CD4-positive, alpha-beta T cell (primary cell): Measurements from ENCODE around the gene SGCE. TPM values are rescaled to one million over a fixed set of nuclear protein-coding genes. Genes with fewer than 3 reads are reported as not detected.

Experiments used
- ATAC-seq: fragments of 200-7000 bp; cut with Tn5 transposase; one replicate; pipeline ENCODE4 v1.10.0; 2022; ENCODE audit warnings: mild to moderate bottlenecking; ENCODE audit not compliant: poor library complexity
- CTCF ChIA-PET: fragments of 350-600 bp; sonication (Branson Sonifier 250); formaldehyde crosslinking; loops from one replicate; lab custom pipeline; 2021; ENCODE audit warnings: antibody characterized with exemption, inconsistent platforms; lab: Charles Lee
- POLR2A ChIA-PET: fragments of 350-600 bp; sonication (Branson Sonifier 250); formaldehyde crosslinking; loops from one replicate; lab custom pipeline; 2021; ENCODE audit warnings: antibody characterized with exemption, inconsistent platforms; lab: Charles Lee
- DNase-seq, 14 experiments: peaks; one replicate each; pipeline ENCODE4 v3.0.0-alpha.2; 2013 to 2020; ENCODE audit warnings: mixed read lengths in 2 of 14
- H3K27ac ChIP-seq, 2 donors: one replicate each; pipeline versions ENCODE4 v1.5.1 to v1.7.0; 2013; ENCODE audit warnings: low read length in 2 of 2, low read depth in 1 of 2, mild to moderate bottlenecking in 1 of 2
- H3K27me3 ChIP-seq, 2 experiments: 1 replicate in 1 of 2; 2 replicates in 1 of 2; pipeline versions ENCODE4 v1.6.1 to v1.7.0; 2013; ENCODE audit warnings: low read length in 2 of 2, control low read depth in 1 of 2, mild to moderate bottlenecking in 1 of 2, moderate library complexity in 1 of 2; ENCODE audit not compliant: insufficient read depth in 2 of 2, control insufficient read depth in 1 of 2
- H3K36me3 ChIP-seq: one replicate; pipeline ENCODE4 v1.6.1; 2013; ENCODE audit warnings: low read length, control low read depth; ENCODE audit not compliant: insufficient read depth
- H3K4me1 ChIP-seq: one replicate; pipeline ENCODE4 v1.6.1; 2013; ENCODE audit warnings: low read length, control low read depth; ENCODE audit not compliant: insufficient read depth
- H3K4me3 ChIP-seq: one replicate; pipeline ENCODE4 v1.5.1; 2013; ENCODE audit warnings: mild to moderate bottlenecking, low read length, moderate library complexity
- H3K9me3 ChIP-seq, 2 experiments: 1 replicate in 1 of 2; 2 replicates in 1 of 2; pipeline versions ENCODE4 v1.6.1 to v1.7.0; 2013; ENCODE audit warnings: low read length in 2 of 2, mild to moderate bottlenecking in 2 of 2, control low read depth in 1 of 2, moderate library complexity in 1 of 2; ENCODE audit not compliant: control insufficient read depth in 1 of 2, insufficient read depth in 1 of 2
- H3K27ac Mint-ChIP-seq: one replicate; pipeline ENCODE4 v1.8.0; 2020; ENCODE audit warnings: mixed read lengths
- H3K27me3 Mint-ChIP-seq: one replicate; pipeline ENCODE4 v1.8.0; 2021; ENCODE audit warnings: mixed read lengths
- H3K36me3 Mint-ChIP-seq: one replicate; pipeline ENCODE4 v1.8.0; 2021; ENCODE audit warnings: low read depth, mixed read lengths
- H3K4me1 Mint-ChIP-seq: one replicate; pipeline ENCODE4 v1.8.0; 2021; ENCODE audit warnings: low read depth, mixed read lengths
- H3K4me3 Mint-ChIP-seq: one replicate; pipeline ENCODE4 v1.8.0; 2020; ENCODE audit warnings: mild to moderate bottlenecking, mixed read lengths
- H3K9me3 Mint-ChIP-seq: one replicate; pipeline ENCODE4 v1.8.0; 2020; ENCODE audit warnings: mixed read lengths
- intact Hi-C, 2 experiments: fragments of 100-400 bp; cut with DNase I in 1 of 2; cut with micrococcal nuclease in 1 of 2; formaldehyde crosslinking; loops; one replicate each; pipeline versions ENCODE4 v1.15.1 to v1.9.0; 2023 to 2025; cut with DNase I, micrococcal nuclease
- total RNA-seq, 174 experiments: library from RNA in 2 of 174; stranded (reverse) in 2 of 174; gene quantifications; one replicate each; pipeline ENCODE4 v1.2.3 and lab custom pipeline; 2021 to 2026
- TF ChIP-seq, protein P1 (sequence below): fragments of 200-600 bp; IDR thresholded peaks from one replicate; pipeline ENCODE4 v1.8.0; 2022; ENCODE audit warnings: antibody characterized with exemption, mild to moderate bottlenecking

The SGCE gene
- total RNA-seq, 2 experiments from 2014 or later, result 0.31 TPM; not detected in 1

DNA sequence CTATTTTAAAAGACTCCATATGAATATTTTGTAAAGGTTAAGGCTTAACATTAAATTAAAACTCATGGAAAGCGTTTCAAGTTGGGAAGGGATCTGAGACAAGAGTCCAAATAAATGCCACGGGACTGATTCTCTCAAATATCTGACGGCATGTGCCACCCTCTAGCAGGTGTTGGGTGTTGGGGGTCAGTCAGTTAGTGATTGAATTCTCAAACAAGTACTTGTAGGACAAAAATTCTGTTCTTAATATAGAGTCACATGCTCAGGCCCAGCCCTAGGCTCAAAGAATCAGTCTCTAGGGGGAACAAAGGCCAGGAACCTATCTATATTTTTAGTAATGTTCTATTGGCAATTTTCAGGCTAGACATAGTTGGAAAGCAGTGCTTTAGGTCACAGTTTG lies 39.1 kb downstream of the SGCE start:
- no peak for ATAC-seq
- TF ChIP-seq, protein P1, sequence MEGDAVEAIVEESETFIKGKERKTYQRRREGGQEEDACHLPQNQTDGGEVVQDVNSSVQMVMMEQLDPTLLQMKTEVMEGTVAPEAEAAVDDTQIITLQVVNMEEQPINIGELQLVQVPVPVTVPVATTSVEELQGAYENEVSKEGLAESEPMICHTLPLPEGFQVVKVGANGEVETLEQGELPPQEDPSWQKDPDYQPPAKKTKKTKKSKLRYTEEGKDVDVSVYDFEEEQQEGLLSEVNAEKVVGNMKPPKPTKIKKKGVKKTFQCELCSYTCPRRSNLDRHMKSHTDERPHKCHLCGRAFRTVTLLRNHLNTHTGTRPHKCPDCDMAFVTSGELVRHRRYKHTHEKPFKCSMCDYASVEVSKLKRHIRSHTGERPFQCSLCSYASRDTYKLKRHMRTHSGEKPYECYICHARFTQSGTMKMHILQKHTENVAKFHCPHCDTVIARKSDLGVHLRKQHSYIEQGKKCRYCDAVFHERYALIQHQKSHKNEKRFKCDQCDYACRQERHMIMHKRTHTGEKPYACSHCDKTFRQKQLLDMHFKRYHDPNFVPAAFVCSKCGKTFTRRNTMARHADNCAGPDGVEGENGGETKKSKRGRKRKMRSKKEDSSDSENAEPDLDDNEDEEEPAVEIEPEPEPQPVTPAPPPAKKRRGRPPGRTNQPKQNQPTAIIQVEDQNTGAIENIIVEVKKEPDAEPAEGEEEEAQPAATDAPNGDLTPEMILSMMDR, result no peak
- Mint-ChIP-seq H3K36me3 (no peaks in the 10 kb centered on the region), H3K4me3 (no peak overlapping the region), H3K27me3 (peaks cover 6% of the 10 kb centered on the region), H3K4me1 (no peaks in the 10 kb centered on the region), H3K9me3 (no peaks in the 10 kb centered on the region), H3K27ac (no peak overlapping the region)
- no peak overlapping the region for H3K27ac ChIP-seq
- H3K27me3 ChIP-seq, result no peaks in the 10 kb centered on the region
- intact Hi-C loops, result no loop called here
- ChIA-PET POLR2A (no interaction called here), CTCF (no interaction called here)
- H3K9me3 ChIP-seq, result no peaks in the 10 kb centered on the region
- H3K4me1 ChIP-seq, result peaks cover 4% of the 10 kb centered on the region
- no peak for DNase-seq
- H3K4me3 ChIP-seq, result no peak overlapping the region
- no peaks in the 10 kb centered on the region for H3K36me3 ChIP-seq

DNA sequence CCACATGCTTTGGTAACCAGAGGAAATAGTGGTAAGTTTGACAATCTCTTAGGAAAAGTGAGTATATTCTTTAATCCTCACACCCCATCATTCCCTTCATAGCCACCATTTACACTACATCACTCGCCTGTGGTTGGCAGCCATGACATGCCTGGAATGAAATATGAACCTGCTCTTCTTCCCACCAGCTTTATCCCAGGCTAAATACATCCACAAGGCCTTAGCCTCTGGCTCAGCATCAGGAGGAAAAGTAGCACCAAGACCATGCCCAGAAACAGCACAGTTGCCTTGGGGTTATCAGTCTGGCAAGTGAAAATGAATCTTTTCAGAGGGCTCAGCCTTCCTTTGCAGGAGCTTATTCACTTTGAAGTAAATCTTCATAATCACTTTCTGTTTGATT lies 40.3 kb downstream of the SGCE start:
- Histone ChIP-seq H3K27ac (no peak overlapping the region), H3K27me3 (no peaks in the 10 kb centered on the region), H3K9me3 (no peaks in the 10 kb centered on the region), H3K4me1 (peaks cover 2% of the 10 kb centered on the region), H3K4me3 (no peak overlapping the region), H3K36me3 (no peaks in the 10 kb centered on the region)
- Mint-ChIP-seq H3K4me3 (no peak overlapping the region), H3K9me3 (no peaks in the 10 kb centered on the region), H3K27ac (no peak overlapping the region), H3K36me3 (no peaks in the 10 kb centered on the region), H3K4me1 (no peaks in the 10 kb centered on the region), H3K27me3 (peaks cover 6% of the 10 kb centered on the region)
- ChIA-PET CTCF (interaction anchor here (1.0 kb wide), 1 partner anchor 11 kb away, joined by 3 read pairs; no protein-coding TSS in a partner anchor), POLR2A (no interaction called here)
- TF ChIP-seq, protein P1, result no peak
- DNase-seq (no peak), ATAC-seq (no peak)
- intact Hi-C loops, result no loop called here

DNA sequence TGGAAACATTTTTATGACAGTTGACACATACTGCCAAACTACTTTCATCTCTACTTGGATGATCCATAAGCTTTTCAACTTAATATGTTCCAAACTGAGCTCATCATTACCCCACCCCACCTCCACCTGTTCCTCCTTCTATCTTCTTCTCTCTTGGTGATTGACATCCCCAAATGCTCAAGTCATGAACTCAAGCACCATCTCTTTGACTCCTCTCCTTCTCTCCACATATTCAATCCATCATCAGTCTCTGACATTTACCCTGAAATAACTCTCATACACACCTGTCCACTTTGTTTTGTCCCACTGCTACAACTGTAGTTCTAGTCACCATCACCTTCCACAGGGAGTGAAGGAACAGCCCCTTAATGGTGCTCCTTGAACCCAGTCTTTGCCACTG lies 43.3 kb downstream of the SGCE start:
- H3K36me3 Mint-ChIP-seq, result no peaks in the 10 kb centered on the region
- H3K4me3 ChIP-seq, result no peak overlapping the region
- H3K27me3 ChIP-seq, result no peaks in the 10 kb centered on the region
- ChIA-PET POLR2A (no interaction called here), CTCF (no interaction called here)
- TF ChIP-seq, protein P1, result no peak
- H3K4me3 Mint-ChIP-seq, result no peak overlapping the region
- no peaks in the 10 kb centered on the region for H3K36me3 ChIP-seq
- ATAC-seq, result no peak
- peaks cover 0 to 9% of the 10 kb centered on the region in 2 experiments for H3K9me3 ChIP-seq
- no peak for DNase-seq
- no peaks in the 10 kb centered on the region for H3K9me3 Mint-ChIP-seq
- no peak overlapping the region for H3K27ac Mint-ChIP-seq
- no peak overlapping the region for H3K27ac ChIP-seq
- no peaks in the 10 kb centered on the region for H3K4me1 Mint-ChIP-seq
- no peaks in the 10 kb centered on the region for H3K4me1 ChIP-seq
- H3K27me3 Mint-ChIP-seq, result peaks cover 10% of the 10 kb centered on the region
- intact Hi-C loops, result no loop called here
